A673 (cell line): ENCODE data around the gene DLX2.

Experiments used
- CTCF ChIP-seq: fragments of 300-800, 200-600 bp; sonication (generic); conservative IDR thresholded peaks from 2 replicates; pipeline ENCODE4 v1.5.1; 2017; ENCODE audit warnings: low read depth, mild to moderate bottlenecking, antibody characterized with exemption, low read length, moderate library complexity, mixed read lengths
- EZH2 ChIP-seq: fragments of 200-600 bp; sonication (generic); IDR thresholded peaks from 2 replicates; pipeline ENCODE4 v1.6.1; 2017; ENCODE audit warnings: borderline replicate concordance, low read depth, mild to moderate bottlenecking, mixed read lengths, antibody characterized with exemption, low read length; ENCODE audit not compliant: poor library complexity, severe bottlenecking

GRCh38 chr2:172058660-172059059 lies 44.0 kb downstream of the DLX2 start:
- TF ChIP-seq CTCF (no peak), EZH2 (no peak)
